Measurements from ENCODE around the gene TUBB6.

The TUBB6 gene

GRCh38 chr18:12345491-12346239, 37.6 kb downstream of the TUBB6 start:
- no peak for DNase-seq

GRCh38 chr18:12346240-12346565, 38.2 kb downstream of the TUBB6 start:
- no peak for DNase-seq

GRCh38 chr18:12347895-12348294, 39.9 kb downstream of the TUBB6 start:
- no peak for DNase-seq

DNA sequence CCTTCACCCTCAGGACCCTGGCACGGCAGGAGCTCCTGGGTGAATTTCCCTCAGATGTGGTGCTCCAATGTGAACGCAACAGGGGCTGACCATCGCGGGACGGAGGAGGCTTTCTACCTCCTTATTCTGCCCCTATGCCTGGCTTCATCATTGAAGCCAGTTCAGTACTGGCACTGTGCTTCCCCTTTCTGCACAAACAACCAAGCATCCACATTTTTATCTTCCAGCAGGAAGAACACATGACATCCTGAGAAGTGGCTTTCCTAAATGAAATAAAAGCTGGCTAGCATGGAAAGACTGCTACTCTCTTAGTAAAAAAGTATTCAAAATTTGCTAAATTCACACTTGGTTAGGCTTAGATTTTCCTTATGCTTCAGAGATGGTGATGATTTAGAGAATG, 44.1 kb downstream of the TUBB6 start:
- DNase-seq, result no peak

- DNase-seq, result no peak
Measured at GRCh38 chr18:12359515-12359927, 51.5 kb downstream of the TUBB6 start.

- no peak for DNase-seq
Measured at GRCh38 chr18:12361770-12362378, 53.8 kb downstream of the TUBB6 start.

DNA sequence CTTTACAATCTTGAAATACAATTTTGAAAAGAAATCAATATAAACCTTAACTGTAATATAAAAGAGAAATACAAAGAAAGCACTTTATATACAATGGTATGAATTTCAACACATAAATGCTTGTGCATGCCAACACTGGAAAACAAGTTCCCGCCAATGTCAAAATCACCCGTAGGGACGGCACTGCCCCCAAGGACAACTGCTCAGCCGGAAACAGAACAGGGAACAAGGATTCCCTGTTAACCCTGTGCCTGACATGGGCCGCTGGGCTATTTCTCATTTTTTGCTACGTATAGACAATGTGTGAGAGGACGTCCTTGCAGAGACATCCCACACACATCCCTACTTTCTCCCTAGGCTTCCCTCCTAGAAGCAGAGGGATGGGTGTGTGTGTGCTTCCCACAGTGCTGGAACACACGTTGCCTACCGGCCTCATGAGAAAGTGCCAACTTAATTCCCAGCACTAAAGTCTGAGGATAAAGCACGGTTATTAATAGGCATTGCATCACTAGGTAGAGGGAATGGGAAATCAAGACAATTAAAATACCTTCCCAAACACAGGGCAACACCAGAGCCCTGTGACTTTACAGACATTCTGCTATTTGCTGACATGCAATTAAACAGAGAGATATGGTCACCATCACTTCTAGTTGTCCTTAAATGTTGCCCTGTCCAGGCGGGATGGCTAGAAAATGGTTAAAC, 54.6 kb downstream of the TUBB6 start:
- no peak for DNase-seq

- DNase-seq, result no peak
Measured at GRCh38 chr18:12366379-12366778, 58.3 kb downstream of the TUBB6 start.

GRCh38 chr18:12366784-12367183, 58.7 kb downstream of the TUBB6 start:
- DNase-seq, result no peak

DNA sequence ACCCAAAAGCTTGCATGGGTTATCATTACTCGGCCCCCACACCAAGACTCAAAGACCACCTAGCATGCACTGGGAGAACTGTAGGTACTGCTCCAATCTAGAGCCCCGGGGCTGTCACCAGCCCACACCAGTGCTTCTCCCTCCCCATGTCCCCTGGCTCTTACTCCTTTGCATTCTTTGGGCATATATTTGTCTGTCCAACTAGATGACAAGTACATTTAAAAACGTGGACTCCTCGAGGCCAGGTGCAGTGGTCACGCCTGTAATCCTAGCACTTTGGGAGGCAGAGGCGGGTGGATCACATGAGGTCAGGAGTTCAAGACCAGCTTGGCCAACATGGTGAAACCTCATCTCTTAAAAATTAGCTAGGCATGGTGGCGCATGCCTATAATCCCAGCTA, 61.2 kb downstream of the TUBB6 start:
- DNase-seq, result no peak

GRCh38 chr18:12371590-12371989, 63.5 kb downstream of the TUBB6 start:
- DNase-seq, result no peak

- DNase-seq, result no peak
Measured at GRCh38 chr18:12372406-12372805, 64.4 kb downstream of the TUBB6 start.

DNA sequence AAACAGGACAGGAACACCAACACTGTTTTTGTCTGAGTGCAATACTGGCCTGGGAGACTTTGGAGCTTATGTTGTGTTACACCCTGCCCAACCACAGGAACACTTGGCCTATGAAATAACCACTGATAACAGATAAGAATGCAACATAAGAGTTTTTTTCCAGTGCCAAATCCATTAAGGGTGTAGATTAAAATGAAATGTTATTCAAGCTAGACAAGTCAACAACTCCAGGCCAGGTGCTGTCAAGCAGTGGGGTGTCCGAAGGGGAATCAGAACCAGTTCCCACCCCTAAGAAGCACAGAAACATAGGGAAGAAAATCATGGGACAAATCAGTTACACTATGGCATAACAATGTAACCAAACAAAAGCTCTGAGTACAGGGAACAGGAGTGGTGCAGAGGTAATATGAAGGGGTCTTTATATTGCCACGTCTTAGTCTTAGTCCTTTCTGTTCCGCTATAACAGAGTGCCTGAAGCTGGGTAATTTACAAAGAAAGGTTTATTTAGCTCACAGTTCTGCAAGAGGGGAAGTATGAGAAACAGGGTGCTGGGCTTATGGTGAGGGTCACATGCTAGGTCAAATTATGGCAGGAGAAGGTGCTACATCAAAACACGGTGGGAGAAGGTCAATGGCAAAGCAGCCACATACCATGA, 65.2 kb downstream of the TUBB6 start:
- DNase-seq, result no peak

DNA sequence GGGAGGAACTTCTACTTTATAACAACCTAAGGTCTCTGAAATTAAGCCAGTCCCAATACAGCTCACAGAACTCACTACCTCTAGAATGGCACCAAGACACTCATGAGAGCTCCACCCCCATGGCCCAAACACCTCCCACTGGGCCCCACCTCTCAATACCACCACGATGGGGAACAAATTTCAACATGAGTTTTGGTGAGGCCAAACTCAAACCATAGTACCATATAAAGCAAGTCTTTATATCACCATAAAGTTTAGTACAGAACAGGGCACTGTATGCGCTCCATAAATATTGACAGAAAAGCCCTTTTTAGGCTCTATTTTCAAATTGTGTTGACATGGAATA, 65.7 kb downstream of the TUBB6 start:
- DNase-seq, result no peak

DNA sequence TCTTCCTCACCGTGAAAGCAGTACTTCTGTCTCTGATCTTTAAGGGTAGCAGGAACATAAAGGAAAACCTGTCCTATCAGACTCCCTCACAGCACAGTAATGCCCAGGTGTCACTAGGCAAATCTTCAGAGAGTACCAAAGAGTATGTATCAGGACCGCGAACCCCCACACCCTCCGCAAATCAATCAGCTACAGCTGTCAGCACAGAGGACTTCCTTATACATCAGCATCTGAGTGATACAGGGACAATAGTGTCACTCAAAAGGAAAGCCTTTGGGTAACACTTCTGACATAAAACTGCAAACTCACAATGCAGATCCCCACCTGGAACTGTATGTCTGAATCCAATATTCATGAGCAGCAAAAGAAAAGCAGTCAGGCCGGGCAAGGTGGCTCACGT, 66.4 kb downstream of the TUBB6 start:
- no peak for DNase-seq

All from effector CD4-positive, alpha-beta T cell (primary cell).